TTC549 (cell line): Measurements from ENCODE around the gene COPA.
A peak's percentile ranks its signal among the peaks of the same experiment; 100 is the strongest.
"Not testable (repeated sequence)": the region's sequence is repeated elsewhere in the genome, so short reads cannot be mapped to it uniquely, and the experiment has no call there.

Experiments used
- FAIRE-seq: peaks from 2 replicates; lab custom pipeline; 2012; peaks lifted over from hg19 to GRCh38; lab: Jason Lieb, UNC

The COPA gene

GRCh38 chr1:160342953-160343869 is at the start of gene COPA, which contains the start of gene NCSTN:
Gene COPA, minus strand, starts transcription at chr1:160343250. Its CDS starts 80 bp downstream, at chr1:160343170.
Gene NCSTN, plus strand, starts transcription at chr1:160343383. Its CDS starts 14 bp downstream, at chr1:160343397.
- peak; percentile 96 for FAIRE-seq

GRCh38 chr1:160388406-160388805 is 45.4 kb upstream of the COPA start:
- FAIRE-seq, result not testable (repeated sequence)

GRCh38 chr1:160384812-160385211 is 41.8 kb upstream of the COPA start:
- FAIRE-seq, result not testable (repeated sequence)

- no peak for FAIRE-seq
Observed at GRCh38 chr1:160377585-160378206, 34.6 kb upstream of the COPA start.

GRCh38 chr1:160376525-160377131 is 33.6 kb upstream of the COPA start:
- peak; percentile 95 for FAIRE-seq

GRCh38 chr1:160375788-160376524 is 32.9 kb upstream of the COPA start:
- no peak for FAIRE-seq

GRCh38 chr1:160374306-160375110 is 31.5 kb upstream of the COPA start:
- no peak for FAIRE-seq

- FAIRE-seq, result no peak
Observed at GRCh38 chr1:160373696-160374095, 30.6 kb upstream of the COPA start.

GRCh38 chr1:160371756-160372155 is 28.7 kb upstream of the COPA start:
- FAIRE-seq, result no peak

GRCh38 chr1:160371346-160371631 is 28.2 kb upstream of the COPA start:
- FAIRE-seq, result no peak

GRCh38 chr1:160370561-160371345 is 27.7 kb upstream of the COPA start:
- no peak for FAIRE-seq

- FAIRE-seq, result no peak
Observed at GRCh38 chr1:160369087-160369486, 26.0 kb upstream of the COPA start.

- no peak for FAIRE-seq
Observed at GRCh38 chr1:160367934-160368923, 25.2 kb upstream of the COPA start.

GRCh38 chr1:160367516-160367900 is 24.5 kb upstream of the COPA start:
- FAIRE-seq, result no peak

GRCh38 chr1:160366731-160367515 is 23.9 kb upstream of the COPA start, which contains the start of gene NHLH1:
Gene NHLH1, plus strand, starts transcription at chr1:160367071. Its CDS starts 3,661 bp downstream, at chr1:160370732.
- no peak for FAIRE-seq

GRCh38 chr1:160365325-160365724 is 22.3 kb upstream of the COPA start:
- FAIRE-seq, result no peak

GRCh38 chr1:160363951-160364735 is 21.1 kb upstream of the COPA start:
- no peak for FAIRE-seq

GRCh38 chr1:160363010-160363409 is 20.0 kb upstream of the COPA start:
- no peak for FAIRE-seq
